Body of pancreas (tissue), 4 donors: Measurements from ENCODE around the gene C12orf60.

Source experiments
- POLR2A ChIP-seq, 3 donors: fragments of 450-650 bp; IDR thresholded peaks; one replicate each; pipeline ENCODE4 v1.6.1; 2016; ENCODE audit warnings: antibody characterized with exemption in 3 of 3, mild to moderate bottlenecking in 2 of 3
- TF ChIP-seq, protein P1 (sequence below), 7 experiments: fragments of 450-650 bp in 4 of 7; fragments of 200-600 bp in 3 of 7; sonication (generic) in 3 of 7; IDR thresholded peaks; one replicate each; pipeline ENCODE4 v1.5.1; 2016 to 2019; ENCODE audit warnings: antibody characterized with exemption in 7 of 7

DNA sequence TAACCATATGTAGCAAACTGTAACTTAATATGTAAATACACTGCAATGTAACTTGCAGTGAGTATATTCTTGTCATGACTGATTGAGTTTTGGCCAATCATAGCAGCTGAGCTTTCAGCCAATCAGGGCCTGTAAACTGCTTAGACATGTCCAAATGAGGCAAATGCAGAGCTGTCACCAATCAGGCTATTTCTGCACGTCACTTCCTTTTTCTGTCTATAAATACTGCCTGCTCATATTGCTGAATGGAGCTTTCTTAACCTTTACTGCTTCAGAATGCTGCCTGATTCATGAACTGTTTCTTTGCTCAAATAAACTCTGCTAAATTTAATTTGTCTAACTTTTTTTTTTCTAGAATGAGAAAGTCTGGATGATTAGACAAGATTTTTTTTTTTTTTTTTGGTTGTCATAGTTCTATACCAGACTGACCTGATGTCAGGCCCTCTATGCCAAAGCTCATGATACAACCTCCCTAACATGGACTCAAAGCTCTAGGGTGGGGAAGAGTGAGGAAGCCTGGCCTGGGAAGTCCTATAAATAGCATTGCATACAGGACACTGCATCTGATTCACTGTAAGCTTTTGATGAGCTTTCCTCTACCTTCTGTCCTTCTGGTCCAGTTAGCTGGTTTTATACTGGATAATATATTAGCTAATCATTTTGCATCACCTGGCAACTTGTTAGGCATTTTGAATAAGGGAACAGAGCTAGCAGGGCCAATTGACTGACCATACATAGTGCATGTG lies 70.1 kb downstream of the C12orf60 start:
- TF ChIP-seq, protein P1, sequence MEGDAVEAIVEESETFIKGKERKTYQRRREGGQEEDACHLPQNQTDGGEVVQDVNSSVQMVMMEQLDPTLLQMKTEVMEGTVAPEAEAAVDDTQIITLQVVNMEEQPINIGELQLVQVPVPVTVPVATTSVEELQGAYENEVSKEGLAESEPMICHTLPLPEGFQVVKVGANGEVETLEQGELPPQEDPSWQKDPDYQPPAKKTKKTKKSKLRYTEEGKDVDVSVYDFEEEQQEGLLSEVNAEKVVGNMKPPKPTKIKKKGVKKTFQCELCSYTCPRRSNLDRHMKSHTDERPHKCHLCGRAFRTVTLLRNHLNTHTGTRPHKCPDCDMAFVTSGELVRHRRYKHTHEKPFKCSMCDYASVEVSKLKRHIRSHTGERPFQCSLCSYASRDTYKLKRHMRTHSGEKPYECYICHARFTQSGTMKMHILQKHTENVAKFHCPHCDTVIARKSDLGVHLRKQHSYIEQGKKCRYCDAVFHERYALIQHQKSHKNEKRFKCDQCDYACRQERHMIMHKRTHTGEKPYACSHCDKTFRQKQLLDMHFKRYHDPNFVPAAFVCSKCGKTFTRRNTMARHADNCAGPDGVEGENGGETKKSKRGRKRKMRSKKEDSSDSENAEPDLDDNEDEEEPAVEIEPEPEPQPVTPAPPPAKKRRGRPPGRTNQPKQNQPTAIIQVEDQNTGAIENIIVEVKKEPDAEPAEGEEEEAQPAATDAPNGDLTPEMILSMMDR (IDR thresholded peaks at IDR 0.05): no peak
- no peak for TF ChIP-seq POLR2A (IDR thresholded peaks at IDR 0.05)
